A549 treated with RU486 at 1 μM for 4 hours (cell line): Measurements from ENCODE around the gene SSTR5. TPM values are rescaled to one million over a fixed set of nuclear protein-coding genes. Genes with fewer than 3 reads are reported as not detected.

Source experiments
- total RNA-seq: library from RNA; stranded (reverse); fragments of 200-300 nt; extraction: Qiagen RNA extraction; gene quantifications from 5 replicates; pipeline ENCODE4 v1.2.3, GENCODE V29; 2022; ENCODE audit warnings: low read depth

The SSTR5 gene
- total RNA-seq, result 0.20 to 0.33 TPM (median 0.25 TPM) in 5 replicates

DNA sequence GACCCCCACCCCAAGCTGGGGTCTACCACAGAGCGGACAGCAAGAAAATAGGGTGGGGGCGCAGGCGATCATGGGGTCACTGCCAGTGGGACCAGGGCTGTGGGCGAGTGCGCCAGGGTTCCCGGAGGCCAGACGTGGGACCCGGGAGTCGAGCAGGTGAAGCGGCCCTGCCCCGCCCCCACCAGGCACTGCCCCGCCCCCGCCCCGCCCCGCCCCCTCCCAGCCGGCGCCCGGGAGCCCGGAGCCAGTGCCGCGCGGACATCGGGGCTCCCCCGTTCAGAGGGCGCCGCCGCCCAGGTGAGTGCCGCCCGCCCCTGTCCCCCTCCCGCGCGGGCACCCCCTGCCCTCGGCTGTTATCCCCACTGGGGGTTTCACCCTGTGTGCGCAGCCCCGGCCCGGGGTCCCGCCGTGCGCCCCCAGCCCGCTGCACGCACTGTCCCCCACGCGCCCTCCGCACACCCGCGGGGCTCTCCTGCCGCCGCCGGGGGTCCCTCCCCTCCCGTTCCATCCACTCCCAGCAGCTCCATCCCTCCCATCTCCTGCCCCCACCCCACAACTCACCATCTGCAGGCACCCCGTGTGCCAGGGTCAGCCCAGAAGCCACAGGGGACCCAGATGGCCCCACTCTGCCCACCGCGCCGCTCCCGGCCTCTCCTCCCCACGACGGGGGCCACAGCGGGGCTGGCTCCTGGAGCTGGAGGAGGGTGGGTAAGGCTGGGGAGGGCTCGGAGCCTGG lies at the start of gene SSTR5:
TSS of gene SSTR5 (plus strand) at position 222 of the 736 bp plus-strand sequence. CDS start 6,122 bp downstream, outside the sequence.

DNA sequence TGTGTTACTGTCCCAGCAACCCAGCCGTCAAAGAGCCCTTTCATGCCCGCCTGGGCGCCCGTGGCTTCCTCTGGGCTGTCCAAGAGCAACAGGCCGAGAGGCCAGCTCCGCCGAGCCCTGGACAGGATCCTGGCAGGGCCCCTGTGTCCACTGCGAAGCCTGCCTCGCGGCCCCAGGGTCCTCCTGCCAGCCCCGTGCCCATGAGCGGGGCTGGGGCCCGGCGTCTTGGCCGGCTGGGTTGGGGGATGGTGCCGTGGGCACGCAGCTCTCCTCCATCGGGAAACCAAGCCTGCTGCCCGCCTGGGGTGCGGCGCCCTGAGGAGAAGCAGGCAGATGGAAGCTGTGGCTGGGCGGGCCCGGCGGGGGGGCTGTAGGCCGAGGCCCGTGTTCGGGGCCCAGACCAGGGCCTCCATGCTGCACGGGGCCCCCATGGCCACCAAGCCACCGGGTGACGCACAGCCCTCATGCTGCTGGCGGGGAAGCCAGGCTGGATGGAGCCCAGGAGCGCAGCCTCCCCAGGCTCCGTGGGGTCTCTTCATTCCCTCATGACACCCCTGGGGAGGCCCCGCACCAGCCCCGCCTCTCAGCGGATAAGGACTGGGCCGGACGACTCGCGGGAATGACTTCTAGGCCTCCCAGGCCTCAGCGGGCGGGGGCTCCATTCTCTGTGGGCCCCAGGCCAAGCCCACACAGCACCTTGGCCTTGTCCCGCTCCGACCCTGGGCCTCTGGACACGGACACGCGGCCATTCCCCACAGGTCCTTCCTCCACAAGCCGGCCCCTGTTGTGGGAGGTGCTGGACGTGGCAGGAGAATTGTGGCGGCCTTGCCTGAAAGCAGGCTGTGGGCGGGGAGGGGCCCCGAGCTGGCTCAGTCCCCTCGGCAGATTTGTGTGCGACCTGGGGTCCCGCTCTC lies 23.9 kb downstream of the SSTR5 start, which contains the start of gene C1QTNF8:
TSS of gene C1QTNF8 (minus strand) at position 76 of the 914 bp plus-strand sequence. CDS start 1,322 bp downstream, outside the sequence.

Other genes starting within 250 kb of the SSTR5 start
- 8.0 to 11.2 TPM (median 8.8 TPM) in 5 replicates for gene LMF1, start 101.8 kb upstream of the SSTR5 start, total RNA-seq
- gene SOX8, start 91.0 kb upstream of the SSTR5 start, total RNA-seq, result 1.5 to 2.6 TPM (median 1.8 TPM) in 5 replicates
- not detected in 5 replicates for gene C1QTNF8, start 23.5 kb downstream of the SSTR5 start, total RNA-seq
- gene CACNA1H, start 80.4 kb downstream of the SSTR5 start, total RNA-seq, result 7.0 to 13.9 TPM (median 11.7 TPM) in 5 replicates
- gene TPSG1, start 152.5 kb downstream of the SSTR5 start, total RNA-seq, result 0.14 TPM in 1 of 5 replicates, not detected in the others
- gene TPSB2, start 157.4 kb downstream of the SSTR5 start, total RNA-seq, result not detected in 5 replicates
- 0.21 TPM in 1 of 5 replicates, not detected in the others for gene TPSAB1, start 168.0 kb downstream of the SSTR5 start, total RNA-seq
- gene TPSD1, start 183.3 kb downstream of the SSTR5 start, total RNA-seq, result not detected in 5 replicates
- 162 to 245 TPM (median 176 TPM) in 5 replicates for gene UBE2I, start 236.9 kb downstream of the SSTR5 start, total RNA-seq